Hepatocyte (in vitro differentiated cells): Measurements from ENCODE around the gene TLX2. TPM values are rescaled to one million over a fixed set of nuclear protein-coding genes. Genes with fewer than 3 reads are reported as not detected.

Experiments used
- DNase-seq: peaks from one replicate; pipeline ENCODE4 v3.0.0-alpha.2; 2016; ENCODE audit warnings: low spot score
- H2AFZ ChIP-seq: fragments of 200-600 bp; sonication (generic); 2 replicates; pipeline ENCODE4 v1.6.0; 2016; ENCODE audit warnings: antibody characterized with exemption, mild to moderate bottlenecking
- H3K27ac ChIP-seq: fragments of 200-600 bp; sonication (generic); 2 replicates; pipeline ENCODE4 v1.5.1; 2016; ENCODE audit warnings: mild to moderate bottlenecking
- H3K27me3 ChIP-seq: fragments of 200-600 bp; sonication (generic); 2 replicates; pipeline ENCODE4 v1.6.1; 2016
- H3K36me3 ChIP-seq: fragments of 200-600 bp; sonication (generic); replicated peaks from 2 replicates; pipeline ENCODE4 v1.5.1; 2016; ENCODE audit warnings: low read depth; ENCODE audit not compliant: insufficient read depth
- H3K4me1 ChIP-seq: fragments of 200-600 bp; sonication (generic); 2 replicates; pipeline ENCODE4 v1.5.1; 2016; ENCODE audit warnings: mild to moderate bottlenecking, moderate library complexity; ENCODE audit not compliant: insufficient read depth
- H3K4me2 ChIP-seq: fragments of 200-600 bp; sonication (generic); 2 replicates; pipeline ENCODE4 v1.6.0; 2016
- H3K4me3 ChIP-seq: fragments of 200-600 bp; sonication (generic); 2 replicates; pipeline ENCODE4 v1.5.1; 2016; ENCODE audit warnings: mild to moderate bottlenecking
- H3K79me2 ChIP-seq: fragments of 200-600 bp; sonication (generic); 2 replicates; pipeline ENCODE4 v1.6.0; 2017; ENCODE audit warnings: mild to moderate bottlenecking
- H3K9me2 ChIP-seq: fragments of 200-600 bp; sonication (generic); replicated peaks from 2 replicates; pipeline ENCODE4 v1.6.0; 2017; ENCODE audit warnings: mild to moderate bottlenecking; ENCODE audit not compliant: insufficient read depth
- H3K9me3 ChIP-seq: fragments of 200-600 bp; sonication (generic); 2 replicates; pipeline ENCODE4 v1.5.1; 2016; ENCODE audit warnings: low read depth, mild to moderate bottlenecking
- H4K20me1 ChIP-seq: fragments of 200-600 bp; sonication (generic); 2 replicates; pipeline ENCODE4 v1.6.0; 2016; ENCODE audit warnings: mild to moderate bottlenecking; ENCODE audit not compliant: insufficient read depth, poor library complexity, severe bottlenecking
- EZH2 ChIP-seq: fragments of 200-600 bp; sonication (generic); IDR thresholded peaks from 2 replicates; pipeline ENCODE4 v1.6.1; 2016; ENCODE audit warnings: antibody characterized with exemption, mild to moderate bottlenecking, borderline replicate concordance
- EZH2phosphoT487 ChIP-seq: fragments of 200-600 bp; sonication (generic); IDR thresholded peaks from one replicate; pipeline ENCODE4 v1.6.1; 2018; ENCODE audit warnings: antibody characterized with exemption, mild to moderate bottlenecking, low read depth, moderate library complexity; ENCODE audit not compliant: unreplicated experiment, severe bottlenecking
- WGBS: methylation state at CpG from one replicate; pipeline ENCODE4 v1.1.6; 2016; ENCODE audit warnings: low lambda C conversion rate; ENCODE audit errors: missing lambda C conversion rate; 5-methylcytosine and 5-hydroxymethylcytosine counted together
- polyA plus RNA-seq: library from polyadenylated mRNA; unstranded; fragments of >200 nt; fragmentation: Nextera tagmentation; extraction: Ambion mirVana; gene quantifications from 2 replicates; pipeline ENCODE4 v1.2.1, GENCODE V29; 2016
- total RNA-seq: library from RNA; depleted of rRNA; stranded (reverse); fragments of >200 nt; gene quantifications from 2 replicates; pipeline ENCODE4 v1.2.3, GENCODE V29; 2014
- TF ChIP-seq, protein P1 (sequence below): fragments of 200-600 bp; sonication (generic); IDR thresholded peaks from 2 replicates; pipeline ENCODE4 v1.5.1; 2016; ENCODE audit warnings: antibody characterized with exemption, mild to moderate bottlenecking; ENCODE audit not compliant: poor library complexity

Gene TLX2
- total and polyA plus RNA-seq, 2 experiments from 2014 or later: not detected

DNA sequence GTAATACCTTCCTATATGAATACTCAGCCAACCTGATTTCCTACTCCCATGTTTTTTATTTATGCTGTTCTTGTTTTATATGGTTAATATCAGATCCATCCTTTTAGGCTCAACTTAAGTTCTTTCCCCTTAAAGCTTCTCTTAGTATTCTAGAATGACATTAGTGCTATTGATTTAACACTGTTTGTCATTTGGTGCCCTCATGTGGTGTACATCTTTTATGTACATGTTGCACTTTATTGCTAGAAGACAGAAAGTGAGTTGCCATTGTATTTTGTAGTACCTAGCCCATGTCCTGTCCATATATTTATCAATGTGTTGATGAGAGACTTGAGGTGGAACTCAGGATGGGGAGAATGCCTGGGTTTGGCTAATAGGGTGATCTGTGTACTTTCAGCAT is 18.0 kb downstream of the TLX2 start:
- H3K4me3 ChIP-seq: no peak overlapping the region
- peaks cover 7% of the 10 kb centered on the region for H4K20me1 ChIP-seq
- no peaks in the 10 kb centered on the region for H3K4me1 ChIP-seq
- no peak overlapping the region for H3K27ac ChIP-seq
- H3K36me3 ChIP-seq: no peaks in the 10 kb centered on the region
- no peak overlapping the region for H3K4me2 ChIP-seq
- no peaks in the 10 kb centered on the region for H3K27me3 ChIP-seq
- H3K9me3 ChIP-seq: no peaks in the 10 kb centered on the region
- H3K9me2 ChIP-seq: no peaks in the 10 kb centered on the region
- DNase-seq: no peak
- H3K79me2 ChIP-seq: peaks cover 32% of the 10 kb centered on the region
- H2AFZ ChIP-seq: no peak overlapping the region
- TF ChIP-seq, protein P1, sequence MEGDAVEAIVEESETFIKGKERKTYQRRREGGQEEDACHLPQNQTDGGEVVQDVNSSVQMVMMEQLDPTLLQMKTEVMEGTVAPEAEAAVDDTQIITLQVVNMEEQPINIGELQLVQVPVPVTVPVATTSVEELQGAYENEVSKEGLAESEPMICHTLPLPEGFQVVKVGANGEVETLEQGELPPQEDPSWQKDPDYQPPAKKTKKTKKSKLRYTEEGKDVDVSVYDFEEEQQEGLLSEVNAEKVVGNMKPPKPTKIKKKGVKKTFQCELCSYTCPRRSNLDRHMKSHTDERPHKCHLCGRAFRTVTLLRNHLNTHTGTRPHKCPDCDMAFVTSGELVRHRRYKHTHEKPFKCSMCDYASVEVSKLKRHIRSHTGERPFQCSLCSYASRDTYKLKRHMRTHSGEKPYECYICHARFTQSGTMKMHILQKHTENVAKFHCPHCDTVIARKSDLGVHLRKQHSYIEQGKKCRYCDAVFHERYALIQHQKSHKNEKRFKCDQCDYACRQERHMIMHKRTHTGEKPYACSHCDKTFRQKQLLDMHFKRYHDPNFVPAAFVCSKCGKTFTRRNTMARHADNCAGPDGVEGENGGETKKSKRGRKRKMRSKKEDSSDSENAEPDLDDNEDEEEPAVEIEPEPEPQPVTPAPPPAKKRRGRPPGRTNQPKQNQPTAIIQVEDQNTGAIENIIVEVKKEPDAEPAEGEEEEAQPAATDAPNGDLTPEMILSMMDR: peak; percentile 45
- no peak for TF ChIP-seq EZH2phosphoT487

DNA sequence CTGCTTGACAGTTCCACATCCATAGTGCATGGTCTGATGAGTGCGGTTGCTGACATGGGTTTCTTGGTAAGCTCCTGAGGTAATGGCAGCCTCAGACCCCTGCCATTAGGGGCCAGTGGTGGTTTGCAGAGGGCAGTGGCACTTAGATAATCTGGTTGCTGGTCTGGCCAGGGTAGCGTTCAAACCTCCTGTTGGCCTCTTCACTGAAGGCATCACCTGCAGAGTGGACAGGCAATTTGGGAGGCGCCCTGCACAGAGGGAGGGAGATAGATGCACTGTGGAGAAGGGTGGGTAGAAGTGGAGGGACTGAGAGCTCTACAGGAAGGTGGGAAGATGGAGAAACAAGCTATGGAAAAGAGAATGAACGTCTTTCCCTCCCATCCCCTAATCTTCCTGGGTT is 19.2 kb downstream of the TLX2 start:
- Histone ChIP-seq H3K36me3 (no peaks in the 10 kb centered on the region), H3K79me2 (peaks cover 20% of the 10 kb centered on the region), H3K4me2 (no peak overlapping the region), H2AFZ (no peak overlapping the region), H3K4me1 (no peaks in the 10 kb centered on the region), H4K20me1 (peaks cover 2% of the 10 kb centered on the region), H3K4me3 (no peak overlapping the region), H3K27me3 (no peaks in the 10 kb centered on the region), H3K9me2 (no peaks in the 10 kb centered on the region), H3K9me3 (no peaks in the 10 kb centered on the region), H3K27ac (no peak overlapping the region)
- no peak for DNase-seq
- TF ChIP-seq, protein P1: no peak
- no peak for TF ChIP-seq EZH2
- no peak for TF ChIP-seq EZH2phosphoT487
- 95% methylated on average over 4 of the region's 4 CpGs for WGBS

DNA sequence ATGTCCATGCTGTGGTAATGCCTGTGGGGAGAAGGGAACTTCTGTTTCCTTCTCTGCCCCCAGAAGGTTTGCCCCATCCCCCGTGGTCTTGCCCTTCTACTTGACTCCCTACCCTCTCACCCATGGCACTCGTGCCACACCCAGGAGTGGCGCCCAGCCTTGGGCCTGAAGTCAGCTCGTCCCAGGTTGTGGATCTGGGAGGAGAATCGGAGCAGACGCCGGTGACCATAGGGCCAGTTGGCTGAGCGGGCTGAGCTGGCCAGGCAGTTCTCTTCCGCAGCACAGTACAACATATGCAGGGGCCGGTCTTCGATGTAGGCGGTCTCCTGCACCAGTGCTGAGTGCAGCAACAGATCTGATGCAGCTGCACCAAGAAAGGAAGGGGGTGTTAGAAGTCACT is 20.2 kb downstream of the TLX2 start:
- Histone ChIP-seq H3K27ac (no peak overlapping the region), H3K4me1 (no peaks in the 10 kb centered on the region), H3K27me3 (no peaks in the 10 kb centered on the region), H2AFZ (no peak overlapping the region), H3K4me3 (no peak overlapping the region), H3K9me2 (no peaks in the 10 kb centered on the region), H3K79me2 (peaks cover 11% of the 10 kb centered on the region), H3K4me2 (no peak overlapping the region), H4K20me1 (no peaks in the 10 kb centered on the region), H3K9me3 (no peaks in the 10 kb centered on the region), H3K36me3 (no peaks in the 10 kb centered on the region)
- 94% methylated on average over 12 of the region's 12 CpGs for WGBS
- DNase-seq: no peak
- TF ChIP-seq, protein P1: no peak
- TF ChIP-seq EZH2phosphoT487 (no peak), EZH2 (no peak)

DNA sequence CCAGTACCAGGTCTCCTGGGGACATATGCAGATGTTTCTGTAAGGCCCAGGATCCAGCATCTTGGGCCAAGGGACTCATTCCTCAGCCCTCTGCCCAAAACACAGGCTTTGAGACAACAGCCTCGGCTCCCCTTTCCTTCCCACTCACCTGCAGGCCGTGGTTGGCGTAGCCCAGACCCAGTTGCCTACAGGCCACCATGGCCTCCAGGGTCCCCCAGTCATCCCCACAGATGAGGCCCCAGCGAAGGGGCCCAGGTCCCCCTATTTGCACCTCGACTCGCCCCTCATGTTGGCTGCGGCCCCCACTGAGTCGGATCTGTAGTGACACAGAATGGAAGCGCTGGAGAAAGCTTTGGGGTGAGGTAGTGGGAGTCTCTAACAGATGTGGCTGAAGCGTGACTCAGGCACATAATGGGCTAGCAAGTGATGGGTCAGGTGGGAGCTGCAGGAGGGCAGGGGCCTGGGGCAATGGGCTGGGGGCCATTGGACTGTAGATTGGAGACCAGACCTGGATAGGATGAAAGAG is 21.3 kb downstream of the TLX2 start:
- Histone ChIP-seq H3K36me3 (no peaks in the 10 kb centered on the region), H4K20me1 (no peaks in the 10 kb centered on the region), H3K4me1 (no peaks in the 10 kb centered on the region), H3K4me2 (no peak overlapping the region), H3K4me3 (no peak overlapping the region), H2AFZ (no peak overlapping the region), H3K9me3 (no peaks in the 10 kb centered on the region), H3K79me2 (peaks cover 7% of the 10 kb centered on the region), H3K27me3 (no peaks in the 10 kb centered on the region), H3K27ac (no peak overlapping the region), H3K9me2 (no peaks in the 10 kb centered on the region)
- WGBS: 97% methylated on average over 10 of the region's 10 CpGs
- no peak for DNase-seq
- TF ChIP-seq, protein P1: no peak
- TF ChIP-seq EZH2phosphoT487: no peak
- TF ChIP-seq EZH2: no peak
